ENCODE results near the gene ZNHIT2. TPM values are rescaled to one million over a fixed set of nuclear protein-coding genes. Genes with fewer than 3 reads are reported as not detected.

ZNHIT2 gene
- total and polyA plus RNA-seq, 2 of the 13 experiments (the other 11 are each of a cell fraction or from before 2014, with no cell fraction given): 1.1 to 6.5 TPM

DNA sequence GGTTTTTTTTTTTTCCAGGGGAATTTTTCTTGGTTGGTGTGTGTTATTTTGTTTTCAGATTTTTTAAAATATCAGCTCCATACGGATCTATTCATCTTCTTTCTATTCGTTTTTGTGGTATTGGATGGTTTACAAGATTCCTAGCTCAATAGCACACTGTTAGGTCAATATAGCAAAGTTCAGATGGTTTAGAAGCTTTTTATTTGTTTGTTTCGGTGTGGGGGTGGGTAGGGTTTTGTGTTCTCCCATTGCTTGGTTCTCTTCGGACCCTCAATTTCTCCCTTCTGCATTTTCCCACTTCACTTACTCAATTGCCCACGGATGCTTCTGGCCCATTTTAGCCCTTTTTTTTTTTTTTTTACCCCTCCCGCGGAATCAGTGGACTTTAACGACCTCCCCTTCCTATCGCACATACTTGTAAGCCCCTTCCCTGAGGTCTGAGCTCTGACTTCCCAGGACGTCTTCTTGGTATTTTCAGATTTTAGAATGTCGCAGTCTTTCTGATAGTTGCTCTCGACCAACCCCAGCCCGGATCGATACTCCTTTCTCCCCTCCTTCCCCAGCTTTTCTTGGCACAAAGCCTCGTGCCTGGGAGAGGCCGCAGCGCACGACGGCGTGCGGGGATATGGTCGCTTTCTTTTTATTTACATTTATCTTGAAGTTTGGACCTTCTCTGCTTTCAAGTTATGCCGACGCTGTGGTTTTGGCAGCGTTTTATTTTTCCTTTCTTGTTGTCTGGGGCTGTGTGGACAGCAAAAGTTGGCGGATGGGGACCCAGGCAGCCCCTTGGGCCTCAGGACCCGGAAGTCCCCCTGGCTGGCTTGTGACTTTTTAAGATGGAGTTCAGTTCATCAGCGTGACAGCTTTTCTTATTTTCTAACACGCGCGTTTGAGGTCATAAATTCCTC, 48.2 kb upstream of the ZNHIT2 start (continued):
- TF ChIP-seq, protein P1, sequence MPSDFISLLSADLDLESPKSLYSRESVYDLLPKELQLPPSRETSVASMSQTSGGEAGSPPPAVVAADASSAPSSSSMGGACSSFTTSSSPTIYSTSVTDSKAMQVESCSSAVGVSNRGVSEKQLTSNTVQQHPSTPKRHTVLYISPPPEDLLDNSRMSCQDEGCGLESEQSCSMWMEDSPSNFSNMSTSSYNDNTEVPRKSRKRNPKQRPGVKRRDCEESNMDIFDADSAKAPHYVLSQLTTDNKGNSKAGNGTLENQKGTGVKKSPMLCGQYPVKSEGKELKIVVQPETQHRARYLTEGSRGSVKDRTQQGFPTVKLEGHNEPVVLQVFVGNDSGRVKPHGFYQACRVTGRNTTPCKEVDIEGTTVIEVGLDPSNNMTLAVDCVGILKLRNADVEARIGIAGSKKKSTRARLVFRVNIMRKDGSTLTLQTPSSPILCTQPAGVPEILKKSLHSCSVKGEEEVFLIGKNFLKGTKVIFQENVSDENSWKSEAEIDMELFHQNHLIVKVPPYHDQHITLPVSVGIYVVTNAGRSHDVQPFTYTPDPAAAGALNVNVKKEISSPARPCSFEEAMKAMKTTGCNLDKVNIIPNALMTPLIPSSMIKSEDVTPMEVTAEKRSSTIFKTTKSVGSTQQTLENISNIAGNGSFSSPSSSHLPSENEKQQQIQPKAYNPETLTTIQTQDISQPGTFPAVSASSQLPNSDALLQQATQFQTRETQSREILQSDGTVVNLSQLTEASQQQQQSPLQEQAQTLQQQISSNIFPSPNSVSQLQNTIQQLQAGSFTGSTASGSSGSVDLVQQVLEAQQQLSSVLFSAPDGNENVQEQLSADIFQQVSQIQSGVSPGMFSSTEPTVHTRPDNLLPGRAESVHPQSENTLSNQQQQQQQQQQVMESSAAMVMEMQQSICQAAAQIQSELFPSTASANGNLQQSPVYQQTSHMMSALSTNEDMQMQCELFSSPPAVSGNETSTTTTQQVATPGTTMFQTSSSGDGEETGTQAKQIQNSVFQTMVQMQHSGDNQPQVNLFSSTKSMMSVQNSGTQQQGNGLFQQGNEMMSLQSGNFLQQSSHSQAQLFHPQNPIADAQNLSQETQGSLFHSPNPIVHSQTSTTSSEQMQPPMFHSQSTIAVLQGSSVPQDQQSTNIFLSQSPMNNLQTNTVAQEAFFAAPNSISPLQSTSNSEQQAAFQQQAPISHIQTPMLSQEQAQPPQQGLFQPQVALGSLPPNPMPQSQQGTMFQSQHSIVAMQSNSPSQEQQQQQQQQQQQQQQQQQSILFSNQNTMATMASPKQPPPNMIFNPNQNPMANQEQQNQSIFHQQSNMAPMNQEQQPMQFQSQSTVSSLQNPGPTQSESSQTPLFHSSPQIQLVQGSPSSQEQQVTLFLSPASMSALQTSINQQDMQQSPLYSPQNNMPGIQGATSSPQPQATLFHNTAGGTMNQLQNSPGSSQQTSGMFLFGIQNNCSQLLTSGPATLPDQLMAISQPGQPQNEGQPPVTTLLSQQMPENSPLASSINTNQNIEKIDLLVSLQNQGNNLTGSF (CRISPR knock-in tag; IDR thresholded peaks at IDR 0.05): 0 out of 2 replicates have a peak, but pooled peaks have one; percentile 61
- TF ChIP-seq DDIT3 (CRISPR knock-in tag; IDR thresholded peaks at IDR 0.05) (no peak), ZNF501 (CRISPR knock-in tag; IDR thresholded peaks at IDR 0.05) (peak; percentile 80), ZNF232 (CRISPR knock-in tag; IDR thresholded peaks at IDR 0.05; ENCODE audit: borderline replicate concordance) (no peak), TEAD3 (CRISPR knock-in tag; optimal IDR thresholded peaks at IDR 0.05; ENCODE audit: borderline replicate concordance) (peak; percentile 33), SIN3A (IDR thresholded peaks at IDR 0.05; ENCODE audit: borderline replicate concordance, low read depth, low read length) (peak; percentile 65; the same call in 1 of the 2 replicates), MED13 (CRISPR knock-in tag; IDR thresholded peaks at IDR 0.05) (no peak), AGO1 (IDR thresholded peaks at IDR 0.05; ENCODE audit: low read depth, low read length, poor library complexity, severe bottlenecking) (no peak), ZNF335 (CRISPR knock-in tag; IDR thresholded peaks at IDR 0.05) (0 out of 2 replicates have a peak, but pooled peaks have one; percentile 18), PHF8 (CRISPR knock-in tag; IDR thresholded peaks at IDR 0.05) (no peak; the same call in 1 of the 2 replicates), ZNF446 (CRISPR knock-in tag; IDR thresholded peaks at IDR 0.05) (no peak), ZNF260 (CRISPR knock-in tag; IDR thresholded peaks at IDR 0.05; ENCODE audit: borderline replicate concordance, low read depth) (no peak), TMF1 (CRISPR knock-in tag; IDR thresholded peaks at IDR 0.05; ENCODE audit: low read depth) (no peak), ZNF792 (CRISPR knock-in tag; IDR thresholded peaks at IDR 0.05) (no peak), JUN (CRISPR knock-in tag; IDR thresholded peaks at IDR 0.05) (0 out of 2 replicates have a peak, but pooled peaks have one; percentile 26), BCLAF1 (IDR thresholded peaks at IDR 0.05) (no peak), RBM22 (optimal IDR thresholded peaks at IDR 0.05; ENCODE audit: low read length) (no peak)
- TF ChIP-seq, protein P2, sequence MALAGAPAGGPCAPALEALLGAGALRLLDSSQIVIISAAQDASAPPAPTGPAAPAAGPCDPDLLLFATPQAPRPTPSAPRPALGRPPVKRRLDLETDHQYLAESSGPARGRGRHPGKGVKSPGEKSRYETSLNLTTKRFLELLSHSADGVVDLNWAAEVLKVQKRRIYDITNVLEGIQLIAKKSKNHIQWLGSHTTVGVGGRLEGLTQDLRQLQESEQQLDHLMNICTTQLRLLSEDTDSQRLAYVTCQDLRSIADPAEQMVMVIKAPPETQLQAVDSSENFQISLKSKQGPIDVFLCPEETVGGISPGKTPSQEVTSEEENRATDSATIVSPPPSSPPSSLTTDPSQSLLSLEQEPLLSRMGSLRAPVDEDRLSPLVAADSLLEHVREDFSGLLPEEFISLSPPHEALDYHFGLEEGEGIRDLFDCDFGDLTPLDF (CRISPR knock-in tag; IDR thresholded peaks at IDR 0.05): no peak
- TF ChIP-seq, protein P3, sequence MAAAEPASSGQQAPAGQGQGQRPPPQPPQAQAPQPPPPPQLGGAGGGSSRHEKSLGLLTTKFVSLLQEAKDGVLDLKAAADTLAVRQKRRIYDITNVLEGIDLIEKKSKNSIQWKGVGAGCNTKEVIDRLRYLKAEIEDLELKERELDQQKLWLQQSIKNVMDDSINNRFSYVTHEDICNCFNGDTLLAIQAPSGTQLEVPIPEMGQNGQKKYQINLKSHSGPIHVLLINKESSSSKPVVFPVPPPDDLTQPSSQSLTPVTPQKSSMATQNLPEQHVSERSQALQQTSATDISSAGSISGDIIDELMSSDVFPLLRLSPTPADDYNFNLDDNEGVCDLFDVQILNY (CRISPR knock-in tag; conservative IDR thresholded peaks at IDR 0.05): no peak
